Retinal pigment epithelial cell (primary cell): Measurements from ENCODE around the gene NAAA.

ENCODE experiments used
- DNase-seq: peaks from one replicate; pipeline ENCODE4 v3.0.0-alpha.2; 2010; ENCODE audit warnings: low read depth
- H3K4me3 ChIP-seq: 2 replicates; pipeline ENCODE4 v1.5.1; 2011; ENCODE audit warnings: mild to moderate bottlenecking, low read length, control low read depth, moderate library complexity
- TF ChIP-seq, protein P1 (sequence below): conservative IDR thresholded peaks from 2 replicates; pipeline ENCODE4 v1.5.1; 2011; ENCODE audit warnings: low read depth, low read length, control low read depth, inconsistent platforms

Gene NAAA

DNA sequence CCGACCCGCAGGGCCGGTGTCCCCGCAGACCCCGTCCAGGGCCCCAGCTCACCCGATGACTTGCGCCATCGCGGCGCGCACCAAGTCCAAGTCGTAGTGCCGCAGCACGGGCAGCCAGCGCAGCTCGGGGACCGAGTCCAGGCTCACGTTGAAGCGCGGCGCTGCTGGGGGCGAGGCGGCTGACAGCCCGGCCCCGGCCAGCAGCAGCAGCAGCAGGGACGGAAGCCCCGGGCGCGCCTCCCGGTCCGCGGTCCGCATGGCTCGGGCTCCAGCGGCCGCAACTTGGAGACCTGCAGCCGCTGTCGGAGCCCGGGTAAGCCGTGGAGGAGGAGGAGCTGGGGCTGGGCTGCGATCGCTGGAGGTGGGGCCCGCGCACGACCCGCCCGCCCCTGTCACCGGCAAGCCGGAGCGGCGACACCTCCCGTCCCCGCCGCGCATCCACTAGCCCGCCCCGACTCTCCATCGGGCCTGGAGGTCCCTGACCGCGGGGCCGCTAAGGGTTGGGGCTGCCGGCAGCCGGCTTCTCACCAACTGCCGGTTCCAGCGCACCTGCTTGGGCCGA, at the start of gene NAAA:
Gene NAAA (minus strand): TSS at position 322 of the 562 bp plus-strand sequence. CDS start 64 bp downstream, at position 258.
- peak; percentile 4 for DNase-seq
- TF ChIP-seq, protein P1, sequence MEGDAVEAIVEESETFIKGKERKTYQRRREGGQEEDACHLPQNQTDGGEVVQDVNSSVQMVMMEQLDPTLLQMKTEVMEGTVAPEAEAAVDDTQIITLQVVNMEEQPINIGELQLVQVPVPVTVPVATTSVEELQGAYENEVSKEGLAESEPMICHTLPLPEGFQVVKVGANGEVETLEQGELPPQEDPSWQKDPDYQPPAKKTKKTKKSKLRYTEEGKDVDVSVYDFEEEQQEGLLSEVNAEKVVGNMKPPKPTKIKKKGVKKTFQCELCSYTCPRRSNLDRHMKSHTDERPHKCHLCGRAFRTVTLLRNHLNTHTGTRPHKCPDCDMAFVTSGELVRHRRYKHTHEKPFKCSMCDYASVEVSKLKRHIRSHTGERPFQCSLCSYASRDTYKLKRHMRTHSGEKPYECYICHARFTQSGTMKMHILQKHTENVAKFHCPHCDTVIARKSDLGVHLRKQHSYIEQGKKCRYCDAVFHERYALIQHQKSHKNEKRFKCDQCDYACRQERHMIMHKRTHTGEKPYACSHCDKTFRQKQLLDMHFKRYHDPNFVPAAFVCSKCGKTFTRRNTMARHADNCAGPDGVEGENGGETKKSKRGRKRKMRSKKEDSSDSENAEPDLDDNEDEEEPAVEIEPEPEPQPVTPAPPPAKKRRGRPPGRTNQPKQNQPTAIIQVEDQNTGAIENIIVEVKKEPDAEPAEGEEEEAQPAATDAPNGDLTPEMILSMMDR, result no peak
- H3K4me3 ChIP-seq, result peak within 1 kb of the TSS; percentile 78

DNA sequence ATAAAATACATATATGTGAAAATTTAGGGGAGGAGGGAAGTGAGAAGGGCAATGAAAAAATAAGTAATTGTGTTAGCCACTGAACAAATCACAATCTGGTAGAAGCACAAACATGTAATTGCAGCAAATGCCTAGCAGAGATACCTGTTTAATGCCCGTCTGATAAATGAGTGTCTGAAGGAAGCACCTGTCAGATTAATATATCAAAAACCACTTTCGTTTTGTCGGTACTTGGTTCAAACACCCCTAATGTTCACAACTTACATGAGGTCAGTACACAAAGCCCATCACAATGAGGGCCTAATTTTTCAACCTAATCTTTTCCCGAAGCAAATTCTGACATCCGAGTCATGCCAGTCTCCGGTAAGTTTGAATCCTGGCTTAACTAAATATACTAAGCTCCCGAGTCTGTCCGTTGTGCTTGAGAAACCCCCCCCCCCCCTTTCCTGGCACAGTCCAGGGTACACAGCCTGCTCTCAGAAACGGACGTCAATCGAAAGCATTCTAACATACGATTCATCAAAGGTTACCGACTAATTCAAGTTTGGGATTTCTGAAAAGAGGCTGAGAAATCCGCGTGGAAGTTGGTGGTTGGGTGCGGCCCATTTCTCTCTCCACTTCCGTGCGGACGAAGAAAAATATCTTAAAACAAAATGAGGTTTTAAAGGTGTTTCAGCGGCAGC, 49.2 kb upstream of the NAAA start:
- TF ChIP-seq, protein P1, result no peak
- no peak for DNase-seq
- H3K4me3 ChIP-seq, result peak overlapping the region; percentile 97

DNA sequence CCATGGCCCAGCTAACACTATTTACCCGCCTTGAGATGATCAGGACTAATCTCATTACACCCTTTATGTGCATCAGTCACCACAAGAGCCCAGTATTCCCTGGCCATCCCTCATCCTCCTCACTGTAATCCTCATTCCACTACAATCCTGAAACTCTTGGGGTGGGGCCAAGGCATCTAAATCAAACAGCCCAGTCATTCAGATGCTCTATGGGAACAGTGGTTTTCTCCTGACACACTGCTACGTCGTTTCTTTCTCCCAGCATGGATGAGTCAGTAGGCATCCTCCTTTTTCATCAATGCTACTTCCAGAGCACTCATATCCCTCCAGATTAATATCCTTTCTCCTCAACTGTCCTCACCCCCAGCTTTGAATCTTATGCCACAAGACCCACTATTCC, 44.3 kb upstream of the NAAA start:
- no peak overlapping the region for H3K4me3 ChIP-seq
- TF ChIP-seq, protein P1, result no peak
- DNase-seq, result no peak

DNA sequence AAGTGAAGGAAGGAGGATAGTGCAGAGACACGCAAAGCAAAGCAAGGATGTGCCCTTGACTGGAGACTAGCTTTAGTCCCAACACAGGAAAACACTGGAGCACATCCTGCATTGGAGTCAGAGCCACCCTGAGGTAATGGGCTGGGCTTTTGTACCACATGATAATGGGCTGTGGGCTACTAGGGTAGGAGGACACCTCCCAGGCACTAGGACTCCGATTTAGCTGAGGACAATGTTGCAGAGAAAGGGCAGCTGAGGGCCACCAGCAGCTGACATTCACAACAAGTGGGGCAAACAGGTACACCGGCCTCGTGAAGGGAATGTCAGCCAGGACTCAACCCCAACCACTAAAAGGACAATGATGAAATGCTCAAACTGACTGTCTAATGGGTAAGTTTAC, 39.8 kb upstream of the NAAA start:
- H3K4me3 ChIP-seq, result no peak overlapping the region
- DNase-seq, result no peak
- TF ChIP-seq, protein P1, result no peak

DNA sequence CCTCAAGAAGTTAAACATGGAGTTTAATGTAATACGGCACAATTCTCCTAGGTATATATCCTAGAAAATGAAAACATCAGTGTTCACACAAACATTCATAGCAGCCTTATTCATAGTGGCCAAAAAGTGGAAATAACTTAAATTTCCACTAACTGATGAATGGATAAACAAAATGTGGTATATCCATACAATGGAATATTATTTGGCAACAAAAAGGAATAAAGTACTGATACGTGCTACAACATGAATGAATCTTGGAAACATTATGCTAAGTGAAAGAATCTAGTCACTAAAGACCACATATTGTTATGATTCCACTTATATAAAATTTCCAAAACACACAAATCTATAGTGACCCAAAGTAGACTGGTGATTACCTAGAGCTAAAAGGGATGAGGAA, 35.4 kb upstream of the NAAA start:
- TF ChIP-seq, protein P1, result no peak
- no peak for DNase-seq
- H3K4me3 ChIP-seq, result no peak overlapping the region

DNA sequence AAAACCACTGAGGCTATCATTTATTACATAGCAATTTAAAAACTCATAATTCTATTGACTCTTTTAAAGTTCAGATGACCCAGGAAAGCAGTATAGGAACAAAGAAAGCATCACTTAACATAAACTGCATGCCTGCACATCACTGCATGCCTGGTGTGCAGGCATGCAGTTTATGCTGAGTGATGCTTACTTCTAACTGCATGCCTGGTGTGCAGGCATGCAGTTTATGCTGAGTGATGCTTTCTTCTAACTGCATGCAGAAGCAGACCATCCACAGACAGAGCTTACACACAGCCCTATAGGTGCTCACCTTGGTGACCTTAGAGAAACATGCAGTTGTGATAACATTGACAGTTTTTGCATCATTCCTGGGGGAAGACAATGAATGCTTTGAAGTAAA, 33.0 kb upstream of the NAAA start:
- DNase-seq, result no peak
- TF ChIP-seq, protein P1, result no peak
- H3K4me3 ChIP-seq, result no peak overlapping the region

DNA sequence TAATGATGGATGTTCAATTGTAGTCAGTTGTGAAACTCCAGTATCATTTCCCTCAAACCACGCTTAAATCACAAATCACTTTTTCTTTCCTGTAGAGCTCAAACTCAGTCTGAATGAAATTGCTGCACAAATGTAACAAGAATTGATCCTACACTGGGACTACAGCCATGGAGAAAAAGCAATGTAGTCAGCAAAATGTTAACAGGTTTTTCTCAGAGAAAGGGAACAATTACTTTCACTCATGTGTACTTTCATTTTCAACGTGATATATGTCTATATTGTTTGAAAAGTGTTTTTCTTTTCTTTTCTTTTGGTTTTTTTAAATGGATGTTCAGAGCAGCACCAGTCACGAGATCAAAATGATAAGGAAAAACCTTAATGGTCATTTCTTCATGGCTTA, 27.3 kb upstream of the NAAA start:
- TF ChIP-seq, protein P1, result no peak
- no peak for DNase-seq
- no peak overlapping the region for H3K4me3 ChIP-seq
